ENCODE results near the gene XIRP2. TPM values are rescaled to one million over a fixed set of nuclear protein-coding genes. Genes with fewer than 3 reads are reported as not detected.

Gene XIRP2
- total RNA-seq, 8 experiments from 2014 or later = 0.05 to 0.93 (median 0.22) TPM; not detected in 2

DNA sequence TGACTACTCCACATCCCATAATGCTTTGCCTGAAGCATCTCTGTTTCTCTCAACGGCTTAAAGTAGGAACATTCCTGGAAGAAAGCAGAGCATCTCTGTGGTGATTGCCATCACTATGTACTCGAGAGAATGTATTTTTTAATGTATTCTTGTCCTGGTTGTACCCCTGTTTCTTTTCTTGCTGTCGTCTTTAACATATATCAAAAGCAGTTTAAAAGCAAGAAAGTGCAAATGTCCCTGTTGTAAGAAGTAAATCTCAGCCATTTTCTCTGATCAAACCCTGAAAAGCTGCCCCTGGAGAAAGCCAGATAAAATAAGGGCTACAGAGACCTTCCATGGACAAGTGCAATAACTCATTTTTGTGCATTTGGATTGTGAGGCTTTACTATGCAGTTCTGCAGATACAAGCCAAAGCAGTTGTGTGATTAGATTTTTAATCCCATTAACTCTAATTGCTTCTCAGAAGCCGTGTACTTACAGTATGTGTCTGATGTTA, 70.8 kb downstream of the XIRP2 start:
- in situ Hi-C loops (cut with MboI; ENCODE audit: low pct_unique_long_range_greater_than_20kb in 2 of 9, low sequenced_read_pairs in 9 of 9, unreplicated experiment in 9 of 9) = no loop called here
- H3K4me1 ChIP-seq (replicated peaks in 1 of 2) = peaks cover 10 to 26% of the 10 kb centered on the region in 2 donors
- no peak overlapping the region for H3K4me3 ChIP-seq
- WGBS, 10 experiments = 0 to 70% (median 33%) methylated on average over 1 to 4 of the region's 4 CpGs; no CpG with 5 or more reads in 1 of the 10 experiments
- no peak overlapping the region for H3K27ac ChIP-seq
- ATAC-seq (replicated peaks in 6 of 8) = peak in 4 of 8 experiments; percentile 30 to 81 (median 57)

DNA sequence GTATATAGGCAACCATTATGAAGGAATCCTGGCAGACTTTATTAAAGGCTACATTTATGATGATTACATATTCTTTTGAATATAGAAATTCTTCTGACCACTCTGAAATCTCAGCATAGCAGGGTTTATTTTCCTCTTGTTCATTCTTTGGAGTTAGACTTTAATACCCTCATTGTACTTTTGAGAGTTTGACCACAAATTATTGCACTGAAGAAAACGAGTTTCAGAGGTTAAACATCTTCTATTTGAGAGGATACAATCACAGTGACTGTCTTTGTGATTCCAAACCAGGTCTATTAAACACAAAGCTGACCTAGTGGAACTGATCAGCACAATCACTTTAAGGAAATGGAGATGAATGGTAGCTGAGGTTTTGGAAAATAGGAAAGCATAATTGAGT, 71.3 kb downstream of the XIRP2 start:
- WGBS, 10 experiments = 0 to 60% (median 21%) methylated on average over 1 of the region's 1 CpG; no CpG with 5 or more reads in 2 of the 10 experiments
- peaks cover 10 to 26% of the 10 kb centered on the region in 2 donors for H3K4me1 ChIP-seq (replicated peaks in 1 of 2)
- ATAC-seq (replicated peaks in 6 of 8) = no peak
- H3K27ac ChIP-seq = no peak overlapping the region
- in situ Hi-C loops (cut with MboI; ENCODE audit: low pct_unique_long_range_greater_than_20kb in 2 of 9, low sequenced_read_pairs in 9 of 9, unreplicated experiment in 9 of 9) = no loop called here
- H3K4me3 ChIP-seq = no peak overlapping the region

- peak in 7 of 8 experiments; percentile 31 to 98 (median 79) for ATAC-seq (replicated peaks in 6 of 8)
- peaks cover 10 to 26% of the 10 kb centered on the region in 2 donors for H3K4me1 ChIP-seq (replicated peaks in 1 of 2)
- H3K4me3 ChIP-seq = no peak overlapping the region
- no peak overlapping the region for H3K27ac ChIP-seq
- WGBS, 10 experiments = 0 to 100% (median 30%) methylated on average over 1 to 2 of the region's 2 CpGs; no CpG with 5 or more reads in 1 of the 10 experiments
- in situ Hi-C loops (cut with MboI; ENCODE audit: low pct_unique_long_range_greater_than_20kb in 2 of 9, low sequenced_read_pairs in 9 of 9, unreplicated experiment in 9 of 9) = no loop called here
These were observed 72.5 kb downstream of the XIRP2 start for GRCh38 chr2:166960702-166961270.

DNA sequence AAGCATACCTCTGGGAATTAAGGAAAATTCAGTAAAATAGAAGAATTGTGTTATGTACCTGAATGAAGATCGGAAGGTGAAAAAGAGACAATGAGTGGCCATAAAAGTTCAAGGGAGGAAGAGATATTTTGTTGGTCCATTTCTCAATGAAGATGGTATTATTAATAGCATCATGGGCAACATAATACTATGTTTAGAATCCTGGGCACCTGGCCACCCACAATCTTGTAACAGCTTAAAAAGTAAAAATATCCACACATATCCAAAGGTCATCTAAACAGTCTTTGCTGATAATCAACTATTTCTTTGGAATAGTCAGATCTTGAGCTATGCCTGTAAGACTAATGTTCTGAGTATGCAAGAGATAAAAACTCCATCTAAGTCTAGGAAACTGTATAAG, 73.7 kb downstream of the XIRP2 start:
- peaks cover 10 to 26% of the 10 kb centered on the region in 2 donors for H3K4me1 ChIP-seq (replicated peaks in 1 of 2)
- H3K27ac ChIP-seq = no peak overlapping the region
- in situ Hi-C loops (cut with MboI; ENCODE audit: low pct_unique_long_range_greater_than_20kb in 2 of 9, low sequenced_read_pairs in 9 of 9, unreplicated experiment in 9 of 9) = no loop called here
- 25 to 100% (median 83%) methylated on average over 1 of the region's 1 CpG; no CpG with 5 or more reads in 2 of the 10 experiments for WGBS, 10 experiments
- no peak overlapping the region for H3K4me3 ChIP-seq
- no peak for ATAC-seq (replicated peaks in 6 of 8)

DNA sequence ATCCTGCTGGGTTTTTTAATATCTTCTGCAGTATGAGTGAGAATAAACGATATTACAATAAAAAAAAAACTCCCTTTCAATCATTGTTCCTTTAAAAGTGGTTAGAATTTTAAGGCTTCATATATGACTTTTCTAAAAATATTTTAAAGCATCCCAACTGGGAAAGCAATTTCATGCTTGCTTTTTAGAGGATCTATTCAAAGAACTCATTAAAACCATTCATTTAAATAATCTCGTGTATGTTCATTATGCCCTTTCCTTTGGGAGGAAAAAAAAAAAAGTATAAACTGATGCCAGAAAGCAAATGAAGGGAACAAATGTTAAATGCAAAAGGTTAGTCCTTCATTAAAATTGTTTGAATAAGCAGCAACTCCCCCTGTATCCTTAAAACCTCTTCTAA, 81.2 kb downstream of the XIRP2 start:
- H3K27ac ChIP-seq = no peak overlapping the region
- no peak for ATAC-seq (replicated peaks in 6 of 8)
- in situ Hi-C loops (cut with MboI; ENCODE audit: low pct_unique_long_range_greater_than_20kb in 2 of 9, low sequenced_read_pairs in 9 of 9, unreplicated experiment in 9 of 9) = no loop called here
- H3K4me1 ChIP-seq (replicated peaks in 1 of 2) = no peaks in the 10 kb centered on the region
- H3K4me3 ChIP-seq = no peak overlapping the region
- 0 to 93% (median 86%) methylated on average over 2 of the region's 2 CpGs for WGBS, 10 experiments

DNA sequence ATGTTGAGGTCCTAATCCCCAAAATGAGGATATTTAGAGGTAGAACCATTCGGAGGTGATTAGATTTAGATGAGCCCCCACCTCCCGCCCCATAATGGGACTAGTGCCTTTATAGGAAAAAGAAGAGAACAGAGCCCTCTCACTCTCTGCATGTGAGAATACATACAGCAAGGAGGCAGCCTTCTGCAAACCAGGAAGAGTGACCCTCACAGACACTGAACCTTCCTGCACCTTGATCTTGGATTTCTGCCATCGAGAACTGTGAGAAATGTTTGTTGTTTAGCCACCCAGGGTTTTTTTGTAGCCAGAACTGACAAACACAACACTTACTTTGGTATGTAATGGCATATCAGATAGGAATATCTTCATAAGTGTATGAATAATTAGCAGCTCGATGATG, 83.7 kb downstream of the XIRP2 start:
- in situ Hi-C loops (cut with MboI; ENCODE audit: low pct_unique_long_range_greater_than_20kb in 2 of 9, low sequenced_read_pairs in 9 of 9, unreplicated experiment in 9 of 9) = no loop called here
- Histone ChIP-seq H3K4me3 (no peak overlapping the region), H3K27ac (no peak overlapping the region), H3K4me1 (replicated peaks in 1 of 2) (no peaks in the 10 kb centered on the region)
- 13 to 96% (median 82%) methylated on average over 1 to 4 of the region's 4 CpGs; no CpG with 5 or more reads in 2 of the 10 experiments for WGBS, 10 experiments
- ATAC-seq (replicated peaks in 6 of 8) = no peak

- in situ Hi-C loops (cut with MboI; ENCODE audit: low pct_unique_long_range_greater_than_20kb in 2 of 9, low sequenced_read_pairs in 9 of 9, unreplicated experiment in 9 of 9) = no loop called here
- Histone ChIP-seq H3K27ac (no peak overlapping the region), H3K4me3 (no peak overlapping the region), H3K4me1 (replicated peaks in 1 of 2) (no peaks in the 10 kb centered on the region)
- no peak for ATAC-seq (replicated peaks in 6 of 8)
These were observed 84.1 kb downstream of the XIRP2 start for GRCh38 chr2:166972418-166972817.

GRCh38 chr2:166984188-166984587, 95.9 kb downstream of the XIRP2 start:
- Histone ChIP-seq H3K27ac (no peak overlapping the region), H3K4me1 (replicated peaks in 1 of 2) (no peaks in the 10 kb centered on the region), H3K4me3 (no peak overlapping the region)
- ATAC-seq (replicated peaks in 6 of 8) = no peak
- in situ Hi-C loops (cut with MboI; ENCODE audit: low pct_unique_long_range_greater_than_20kb in 2 of 9, low sequenced_read_pairs in 9 of 9, unreplicated experiment in 9 of 9) = no loop called here

DNA sequence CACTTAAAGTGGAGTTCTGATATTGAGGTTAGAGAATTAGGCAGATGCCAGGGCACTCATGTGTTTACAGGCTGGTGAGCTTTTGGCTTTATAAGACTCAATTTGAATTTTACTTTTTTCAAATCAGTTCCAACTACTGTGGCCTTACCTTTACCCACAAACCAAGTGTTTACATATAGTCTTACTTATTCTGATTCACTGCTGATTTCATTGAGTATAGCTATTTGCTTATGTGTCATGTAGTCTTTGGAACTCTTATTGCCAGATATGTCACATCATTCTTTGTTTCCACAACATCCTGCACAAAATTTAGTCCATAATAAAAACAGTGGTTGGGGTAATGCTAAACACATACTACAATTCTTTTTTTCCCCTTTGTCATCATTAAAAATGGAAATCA, 96.5 kb downstream of the XIRP2 start:
- no peak for ATAC-seq (replicated peaks in 6 of 8)
- no peak overlapping the region for H3K27ac ChIP-seq
- no peak overlapping the region for H3K4me3 ChIP-seq
- in situ Hi-C loops (cut with MboI; ENCODE audit: low pct_unique_long_range_greater_than_20kb in 2 of 9, low sequenced_read_pairs in 9 of 9, unreplicated experiment in 9 of 9) = no loop called here
- no peaks in the 10 kb centered on the region for H3K4me1 ChIP-seq (replicated peaks in 1 of 2)

DNA sequence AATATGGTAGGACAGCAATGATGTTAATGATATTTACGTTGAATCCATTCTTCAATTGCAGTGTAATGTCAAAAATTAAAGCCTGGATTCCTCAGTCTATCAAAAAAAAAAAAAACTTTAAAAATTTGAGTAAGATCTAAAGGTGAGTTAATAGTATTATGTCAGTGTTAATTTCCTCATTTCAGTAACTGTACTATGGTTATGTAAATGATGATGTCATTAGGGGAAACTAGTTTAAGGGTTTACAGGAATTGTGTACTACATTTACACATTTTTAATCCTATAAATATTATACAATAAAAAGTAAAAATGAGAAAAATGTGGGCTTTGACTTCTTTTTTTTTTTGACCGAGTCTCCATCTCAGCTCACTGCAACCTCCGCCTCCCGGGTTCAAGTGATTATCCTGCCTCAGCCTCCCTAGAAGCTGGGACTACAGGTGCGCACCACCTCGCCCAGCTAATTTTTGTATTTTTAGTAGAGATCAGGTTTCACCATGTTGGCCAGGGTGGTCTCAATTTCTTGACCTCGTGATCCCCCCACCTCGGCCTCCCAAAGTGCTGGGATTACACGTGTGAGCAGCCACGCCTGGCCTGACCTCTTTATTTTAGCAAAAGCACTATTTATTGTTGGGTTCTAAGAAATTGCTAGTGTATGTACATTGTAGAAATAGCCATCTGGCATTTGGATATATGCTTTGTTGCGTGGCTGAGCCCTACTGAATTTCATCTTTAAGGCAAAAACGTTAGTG, 106.5 kb downstream of the XIRP2 start:
- no peak for ATAC-seq (replicated peaks in 6 of 8)
- 30 to 100% (median 90%) methylated on average over 1 to 11 of the region's 12 CpGs for WGBS, 10 experiments
- in situ Hi-C loops (cut with MboI; ENCODE audit: low pct_unique_long_range_greater_than_20kb in 2 of 9, low sequenced_read_pairs in 9 of 9, unreplicated experiment in 9 of 9) = no loop called here
- H3K4me3 ChIP-seq = no peak overlapping the region
- H3K27ac ChIP-seq = no peak overlapping the region
- H3K4me1 ChIP-seq (replicated peaks in 1 of 2) = no peaks in the 10 kb centered on the region

DNA sequence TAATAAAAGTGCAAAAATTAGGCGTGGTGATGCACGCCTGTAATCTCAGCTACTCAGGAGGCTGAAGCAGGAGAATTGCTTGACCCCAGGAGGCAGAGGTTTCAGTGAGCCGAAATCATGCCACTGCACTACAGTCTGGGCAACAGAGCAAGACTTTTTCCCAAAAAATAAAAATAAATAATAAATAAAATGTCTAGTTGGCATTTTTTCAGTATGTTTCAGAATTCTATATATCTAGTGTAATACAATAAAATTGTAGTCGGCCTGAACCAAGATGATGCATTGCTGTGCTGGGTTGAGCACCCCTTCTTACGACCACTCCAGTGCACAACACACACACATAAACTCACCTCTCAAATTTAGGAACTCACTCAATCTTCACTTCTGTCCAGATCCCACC, 108.2 kb downstream of the XIRP2 start:
- no peak for ATAC-seq (replicated peaks in 6 of 8)
- WGBS, 10 experiments = 0 to 100% (median 90%) methylated on average over 1 to 5 of the region's 5 CpGs; no CpG with 5 or more reads in 1 of the 10 experiments
- no peaks in the 10 kb centered on the region for H3K4me1 ChIP-seq (replicated peaks in 1 of 2)
- no peak overlapping the region for H3K27ac ChIP-seq
- in situ Hi-C loops (cut with MboI; ENCODE audit: low pct_unique_long_range_greater_than_20kb in 2 of 9, low sequenced_read_pairs in 9 of 9, unreplicated experiment in 9 of 9) = no loop called here
- no peak overlapping the region for H3K4me3 ChIP-seq

DNA sequence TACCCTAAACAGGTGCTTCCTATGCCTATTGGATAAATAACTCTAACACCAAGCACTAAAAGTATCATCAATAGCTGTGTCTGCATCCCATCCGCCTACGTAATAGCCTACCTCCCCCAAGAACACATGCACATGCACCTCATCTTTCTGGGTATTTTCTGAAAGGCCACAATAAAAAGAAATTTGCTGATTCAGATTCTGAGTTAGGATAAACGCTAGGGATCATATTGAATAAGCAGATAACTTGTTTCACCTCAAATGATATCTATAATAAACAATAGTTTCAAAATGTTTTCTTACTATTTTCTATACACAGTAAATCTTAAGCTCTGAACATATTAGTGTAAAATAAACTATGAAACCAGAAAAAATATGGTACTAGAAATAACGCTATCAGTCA, 112.9 kb downstream of the XIRP2 start:
- no peak overlapping the region for H3K4me3 ChIP-seq
- no peak for ATAC-seq (replicated peaks in 6 of 8)
- H3K4me1 ChIP-seq (replicated peaks in 1 of 2) = no peaks in the 10 kb centered on the region
- in situ Hi-C loops (cut with MboI; ENCODE audit: low pct_unique_long_range_greater_than_20kb in 2 of 9, low sequenced_read_pairs in 9 of 9, unreplicated experiment in 9 of 9) = no loop called here
- 8 to 100% (median 73%) methylated on average over 1 to 4 of the region's 4 CpGs for WGBS, 10 experiments
- H3K27ac ChIP-seq = no peak overlapping the region

GRCh38 chr2:167005096-167005495, 116.8 kb downstream of the XIRP2 start:
- H3K4me1 ChIP-seq (replicated peaks in 1 of 2) = no peaks in the 10 kb centered on the region
- ATAC-seq (replicated peaks in 6 of 8) = no peak
- in situ Hi-C loops (cut with MboI; ENCODE audit: low pct_unique_long_range_greater_than_20kb in 2 of 9, low sequenced_read_pairs in 9 of 9, unreplicated experiment in 9 of 9) = no loop called here

DNA sequence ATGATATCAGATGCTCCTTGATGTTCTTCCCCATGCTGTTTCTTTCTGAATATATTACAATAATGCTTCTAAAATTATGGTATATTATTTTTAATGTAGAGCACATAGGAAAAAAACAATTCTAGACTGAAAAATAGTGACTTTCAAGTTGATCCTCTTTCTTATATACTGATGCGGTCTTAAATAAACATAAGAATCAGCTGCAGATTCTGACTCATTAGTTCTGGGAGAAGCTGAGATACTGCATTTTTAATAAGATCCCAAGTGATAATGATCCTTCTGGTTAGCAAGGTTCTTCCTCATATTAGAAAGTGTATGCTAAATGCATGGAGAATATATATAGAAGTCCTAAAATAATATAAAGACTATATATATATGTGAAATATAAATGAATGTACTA, 124.9 kb downstream of the XIRP2 start:
- ATAC-seq (replicated peaks in 6 of 8) = no peak
- in situ Hi-C loops (cut with MboI; ENCODE audit: low pct_unique_long_range_greater_than_20kb in 2 of 9, low sequenced_read_pairs in 9 of 9, unreplicated experiment in 9 of 9) = no loop called here

More at GRCh38 chr2:167005096-167005495, 116.8 kb downstream of the XIRP2 start:
- no peak overlapping the region for H3K27ac ChIP-seq
- H3K4me3 ChIP-seq = no peak overlapping the region

More for the DNA sequence above, 124.9 kb downstream of the XIRP2 start:
- Histone ChIP-seq H3K4me1 (replicated peaks in 1 of 2) (no peaks in the 10 kb centered on the region), H3K27ac (no peak overlapping the region), H3K4me3 (no peak overlapping the region)
- 0 to 100% (median 67%) methylated on average over 1 of the region's 1 CpG for WGBS, 10 experiments

Data from motor neuron (in vitro differentiated cells).